ENCODE data around the gene ITGA2B.
"Not testable (repeated sequence)": the region's sequence is repeated elsewhere in the genome, so short reads cannot be mapped to it uniquely, and the experiment has no call there.

The ITGA2B gene

GRCh38 chr17:44352828-44353671 is 36.4 kb downstream of the ITGA2B start:
- no peak for DNase-seq (ENCODE audit: low read depth, low spot score)

DNA sequence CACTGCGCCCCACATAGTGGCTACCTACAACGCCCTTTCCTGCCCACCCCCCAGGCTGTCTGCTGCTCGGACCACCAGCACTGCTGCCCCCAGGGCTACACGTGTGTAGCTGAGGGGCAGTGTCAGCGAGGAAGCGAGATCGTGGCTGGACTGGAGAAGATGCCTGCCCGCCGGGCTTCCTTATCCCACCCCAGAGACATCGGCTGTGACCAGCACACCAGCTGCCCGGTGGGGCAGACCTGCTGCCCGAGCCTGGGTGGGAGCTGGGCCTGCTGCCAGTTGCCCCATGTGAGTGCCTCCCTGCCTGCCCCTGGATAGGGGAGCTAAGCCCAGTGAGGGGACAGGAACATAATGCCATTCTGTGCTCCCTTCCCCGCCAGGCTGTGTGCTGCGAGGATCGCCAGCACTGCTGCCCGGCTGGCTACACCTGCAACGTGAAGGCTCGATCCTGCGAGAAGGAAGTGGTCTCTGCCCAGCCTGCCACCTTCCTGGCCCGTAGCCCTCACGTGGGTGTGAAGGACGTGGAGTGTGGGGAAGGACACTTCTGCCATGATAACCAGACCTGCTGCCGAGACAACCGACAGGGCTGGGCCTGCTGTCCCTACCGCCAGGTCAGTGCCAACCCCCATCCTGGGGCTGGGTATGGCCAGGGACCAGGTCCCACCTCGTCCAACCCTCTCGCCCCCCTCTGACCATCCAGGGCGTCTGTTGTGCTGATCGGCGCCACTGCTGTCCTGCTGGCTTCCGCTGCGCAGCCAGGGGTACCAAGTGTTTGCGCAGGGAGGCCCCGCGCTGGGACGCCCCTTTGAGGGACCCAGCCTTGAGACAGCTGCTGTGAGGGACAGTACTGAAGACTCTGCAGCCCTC is 37.3 kb downstream of the ITGA2B start:
- no peak for DNase-seq (ENCODE audit: low read depth, low spot score)

- DNase-seq (ENCODE audit: low read depth, low spot score) = no peak
These were observed 38.0 kb downstream of the ITGA2B start for GRCh38 chr17:44351464-44351863.

GRCh38 chr17:44350733-44351226 is 38.7 kb downstream of the ITGA2B start:
- peak; percentile 80 for DNase-seq (ENCODE audit: low read depth, low spot score)

DNA sequence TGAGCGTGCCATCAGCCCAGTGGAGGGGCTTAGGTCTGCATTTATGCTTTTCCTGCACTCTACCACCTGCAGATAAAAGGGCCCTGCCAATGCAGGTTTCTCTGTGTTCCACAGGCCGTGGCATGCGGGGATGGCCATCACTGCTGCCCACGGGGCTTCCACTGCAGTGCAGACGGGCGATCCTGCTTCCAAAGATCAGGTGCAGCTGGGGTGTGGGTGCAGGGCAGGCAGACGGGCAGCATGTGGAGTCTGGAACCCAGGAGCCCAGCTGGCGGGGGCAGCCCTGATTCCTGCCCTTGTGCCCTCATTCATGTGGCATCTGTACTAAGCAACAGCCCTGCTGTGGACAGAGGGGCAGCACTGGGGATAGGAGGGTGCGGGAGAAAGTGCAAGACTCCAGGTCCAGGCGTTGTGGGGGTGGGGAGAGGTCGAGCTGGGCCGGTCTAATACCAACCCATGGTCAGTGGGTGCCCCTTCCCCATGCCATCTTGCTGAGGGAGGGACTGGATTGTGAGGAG is 39.8 kb downstream of the ITGA2B start:
- no peak for DNase-seq (ENCODE audit: low read depth, low spot score)

GRCh38 chr17:44348988-44349364 is 40.5 kb downstream of the ITGA2B start:
- no peak for DNase-seq (ENCODE audit: low read depth, low spot score)

DNA sequence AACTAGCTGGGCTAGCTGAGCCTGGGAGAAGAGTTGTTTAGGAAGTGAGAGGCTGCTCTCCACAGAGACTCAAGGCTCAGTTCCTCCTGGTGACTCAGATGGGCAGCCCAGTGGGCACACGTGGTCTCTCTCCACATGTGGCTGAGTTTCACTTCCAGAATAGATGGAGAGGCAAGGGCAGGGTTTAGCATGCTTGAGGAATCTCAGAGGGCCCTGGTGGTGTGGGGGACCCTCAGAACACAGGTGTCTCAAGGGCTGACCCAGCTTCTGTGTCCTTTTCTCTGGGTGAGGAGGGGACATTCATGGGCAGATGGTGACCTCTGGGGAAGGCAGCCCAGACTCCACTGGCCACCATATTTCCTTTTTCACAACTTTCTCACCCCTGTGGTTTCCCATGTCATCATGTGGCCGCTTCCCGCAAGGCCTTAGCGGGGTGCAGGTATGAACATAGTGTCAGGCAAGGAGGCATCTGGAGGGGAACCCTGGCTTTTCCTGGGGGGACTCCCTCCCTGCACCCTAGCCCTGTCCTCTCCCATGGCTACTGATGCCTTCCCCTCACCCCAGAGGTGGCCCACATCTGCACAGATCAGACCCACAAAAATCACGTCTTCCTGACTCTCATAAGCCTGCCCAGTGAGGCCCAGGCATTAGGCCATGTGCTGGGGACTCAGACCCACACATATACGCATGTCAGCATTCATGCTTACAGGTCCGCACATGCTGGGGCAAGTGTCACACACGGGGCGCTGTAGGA is 41.0 kb downstream of the ITGA2B start:
- DNase-seq (ENCODE audit: low read depth, low spot score) = no peak

DNA sequence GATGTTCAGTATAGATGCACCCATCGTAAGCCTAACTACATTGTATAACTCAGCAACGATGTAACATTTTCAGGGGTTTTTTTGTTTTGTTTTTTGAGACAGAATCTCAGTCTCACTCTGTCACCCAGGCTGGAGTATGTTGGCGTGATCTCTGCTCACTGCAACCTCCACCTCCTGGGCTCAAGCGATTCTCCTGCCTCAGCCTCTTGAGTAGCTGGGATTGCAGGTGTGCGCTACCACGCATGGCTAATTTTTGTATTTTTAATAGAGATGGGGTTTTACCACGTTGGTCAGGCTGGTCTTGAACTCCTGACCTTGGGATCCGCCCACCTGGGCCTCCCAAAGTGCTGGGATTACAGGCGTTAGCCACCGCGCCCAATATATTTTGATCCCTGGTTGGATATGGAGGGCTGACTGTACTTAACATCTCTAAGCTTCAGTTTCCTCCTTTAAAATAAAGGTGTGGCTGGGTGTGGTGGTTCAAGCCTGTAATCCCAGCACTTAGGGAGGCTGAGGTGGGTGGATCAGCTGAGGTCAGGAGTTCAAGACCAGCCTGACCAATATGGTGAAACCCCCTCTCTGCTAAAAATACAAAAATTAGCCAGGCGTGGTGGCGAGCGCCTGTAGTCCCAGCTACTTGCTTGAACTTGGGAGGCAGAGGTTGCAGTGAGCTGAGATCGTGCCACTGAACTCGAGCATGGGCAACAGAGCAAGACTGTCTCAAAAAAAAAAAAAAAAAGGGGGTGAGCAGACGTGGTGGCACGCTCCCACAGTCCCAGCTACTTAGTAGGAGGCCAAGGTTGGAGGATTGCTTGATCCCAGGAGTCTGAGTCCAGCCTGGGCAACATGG is 42.0 kb downstream of the ITGA2B start:
- DNase-seq (ENCODE audit: low read depth, low spot score) = not testable (repeated sequence)

DNA sequence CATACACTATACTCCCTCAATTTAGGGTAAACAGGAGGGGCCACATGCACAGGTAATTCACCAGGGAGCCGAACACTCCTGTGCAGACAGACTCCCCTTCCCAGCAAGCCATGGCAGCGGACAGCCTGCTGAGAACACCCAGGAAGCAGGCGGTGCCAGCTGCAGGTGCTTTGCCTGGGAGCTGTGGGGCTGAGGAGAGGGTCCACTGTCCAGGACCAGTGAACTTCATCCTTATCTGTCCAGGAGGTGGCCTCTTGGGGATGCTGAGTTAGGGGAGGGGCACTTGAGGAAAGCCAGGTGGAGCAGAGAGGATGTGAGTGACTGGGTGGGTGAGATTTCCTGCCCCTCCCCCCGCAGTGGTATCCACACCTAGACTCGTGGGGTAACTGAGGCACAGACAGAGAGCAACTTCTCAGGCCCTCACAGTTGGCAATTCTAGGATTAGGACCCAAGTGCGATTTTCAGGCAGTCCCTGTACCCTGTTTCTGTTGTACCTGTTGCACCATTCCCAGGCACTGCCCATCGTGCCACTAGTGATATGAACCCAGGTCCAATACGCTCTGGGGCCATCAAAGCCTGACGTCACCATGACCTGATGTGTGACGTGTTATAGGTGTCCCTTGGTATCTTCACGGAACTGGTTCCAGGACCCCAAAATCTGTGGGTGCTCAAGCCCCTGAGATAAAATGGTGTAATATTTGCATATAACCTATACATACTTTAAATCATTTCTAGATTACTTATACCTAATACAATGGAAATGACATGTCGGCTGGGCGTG is 43.2 kb downstream of the ITGA2B start:
- DNase-seq (ENCODE audit: low read depth, low spot score) = no peak

- DNase-seq (ENCODE audit: low read depth, low spot score) = peak; percentile 69
These were observed 43.9 kb downstream of the ITGA2B start for GRCh38 chr17:44345454-44346026.

DNA sequence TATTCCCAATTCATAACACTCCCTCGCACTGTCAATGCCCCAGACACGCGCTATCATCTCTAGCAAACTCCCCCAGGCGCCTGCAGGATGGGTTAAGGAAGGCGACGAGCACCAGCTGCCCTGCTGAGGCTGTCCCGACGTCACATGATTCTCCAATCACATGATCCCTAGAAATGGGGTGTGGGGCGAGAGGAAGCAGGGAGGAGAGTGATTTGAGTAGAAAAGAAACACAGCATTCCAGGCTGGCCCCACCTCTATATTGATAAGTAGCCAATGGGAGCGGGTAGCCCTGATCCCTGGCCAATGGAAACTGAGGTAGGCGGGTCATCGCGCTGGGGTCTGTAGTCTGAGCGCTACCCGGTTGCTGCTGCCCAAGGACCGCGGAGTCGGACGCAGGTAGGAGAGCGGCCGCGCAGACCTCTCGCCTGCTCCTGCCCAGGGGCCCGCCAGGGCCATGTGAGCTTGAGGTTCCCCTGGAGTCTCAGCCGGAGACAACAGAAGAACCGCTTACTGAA is 44.5 kb downstream of the ITGA2B start, which contains the start of gene GRN:
GRN (plus strand) TSS at position 364 of the 515 bp plus-strand sequence. CDS start 3,863 bp downstream, outside the sequence.
- peak; percentile 99 for DNase-seq (ENCODE audit: low read depth, low spot score)

DNA sequence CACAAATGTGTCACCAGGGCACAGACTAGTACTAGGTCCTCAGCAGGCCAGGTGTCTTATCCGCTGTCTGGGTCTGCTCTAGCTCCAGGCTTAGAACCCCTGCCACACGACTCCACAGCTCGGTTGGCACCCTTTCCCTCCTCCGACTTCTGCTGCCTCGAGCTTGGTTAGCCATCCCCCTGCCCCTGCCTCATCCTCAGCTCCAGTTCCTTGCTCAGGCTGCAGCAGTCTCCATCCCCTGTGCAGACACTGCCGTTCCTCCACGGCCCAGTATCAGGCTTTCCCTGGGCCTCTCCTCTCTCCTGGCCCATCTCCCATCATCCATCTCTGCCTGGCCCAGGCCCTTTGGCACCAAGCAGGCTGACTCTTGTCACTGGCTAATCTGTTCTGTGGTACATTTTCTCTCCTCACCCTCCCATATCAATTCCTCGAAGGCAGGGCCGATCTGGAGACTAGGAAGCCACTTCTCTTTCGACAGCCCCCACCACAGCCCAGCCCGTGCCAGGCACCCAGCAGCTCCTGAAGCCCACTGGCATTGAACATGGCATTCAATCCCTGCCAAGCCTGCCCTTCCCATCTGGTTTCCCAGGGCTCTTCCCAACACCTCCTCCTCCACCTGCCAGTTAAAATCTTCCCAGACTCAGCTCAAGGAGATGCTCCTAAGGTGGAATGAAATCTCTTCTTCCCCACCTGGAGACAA is 45.8 kb downstream of the ITGA2B start:
- DNase-seq (ENCODE audit: low read depth, low spot score) = no peak

DNA sequence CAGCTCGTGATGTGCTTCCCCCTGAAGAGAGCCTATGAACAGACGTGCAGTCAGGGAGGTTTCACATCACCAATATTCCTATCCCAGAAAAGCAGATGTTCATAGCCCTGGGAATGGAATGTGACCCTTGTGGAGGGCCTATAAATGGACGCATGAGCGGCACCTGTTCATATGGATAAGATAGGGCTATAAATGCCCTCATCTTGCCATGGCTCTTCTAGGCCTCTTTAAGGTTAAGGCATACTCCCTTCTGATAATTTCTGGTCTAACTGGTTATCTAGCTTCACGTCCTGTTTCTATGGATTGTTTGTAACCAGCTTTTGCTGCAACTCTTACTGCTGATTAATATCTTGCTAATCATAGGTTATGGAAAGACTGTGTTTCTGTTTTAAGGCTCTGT is 48.9 kb downstream of the ITGA2B start:
- DNase-seq (ENCODE audit: low read depth, low spot score) = not testable (repeated sequence)

DNA sequence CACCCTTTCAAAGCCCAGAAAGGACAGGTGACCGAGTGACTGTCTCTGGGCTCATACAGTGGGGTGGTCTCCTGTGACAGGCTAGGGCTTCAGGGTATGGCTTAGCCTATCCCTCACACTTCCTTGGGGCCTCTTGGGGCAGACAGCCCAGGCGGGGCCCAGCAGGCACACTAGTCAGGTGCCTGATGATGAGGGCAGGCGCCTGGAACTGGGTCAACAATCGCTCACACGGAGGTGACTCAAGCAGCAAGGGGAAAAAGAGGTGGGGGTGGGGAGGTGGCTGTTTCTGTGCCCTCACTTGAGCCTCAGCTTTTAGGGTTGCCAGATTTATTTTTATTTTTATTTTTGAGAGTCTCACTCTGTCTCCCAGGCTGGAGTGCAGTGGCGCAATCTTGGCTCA is 50.7 kb downstream of the ITGA2B start:
- no peak for DNase-seq (ENCODE audit: low read depth, low spot score)

GRCh38 chr17:44335968-44336367 is 53.5 kb downstream of the ITGA2B start:
- DNase-seq (ENCODE audit: low read depth, low spot score) = no peak

GRCh38 chr17:44335564-44335963 is 53.9 kb downstream of the ITGA2B start:
- DNase-seq (ENCODE audit: low read depth, low spot score) = no peak

DNA sequence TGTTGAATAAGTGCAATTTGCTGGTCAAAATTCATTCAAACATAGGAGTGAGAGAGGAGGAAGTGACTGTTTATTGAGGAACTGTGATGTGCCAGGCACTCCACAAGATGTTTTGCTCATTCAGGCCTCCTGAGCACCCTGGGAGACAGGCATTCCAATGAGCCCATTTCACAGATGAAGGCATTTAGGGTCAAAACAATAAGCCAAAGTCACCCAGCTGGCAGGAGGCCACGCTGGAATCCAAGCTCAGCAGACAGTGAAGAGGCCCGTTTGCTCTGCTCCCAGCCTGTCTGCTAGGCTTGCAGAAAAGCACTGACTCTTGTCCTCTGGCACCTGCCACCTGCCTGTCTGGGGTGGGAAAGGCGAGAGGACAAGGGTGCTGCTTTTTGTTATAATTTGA is 54.7 kb downstream of the ITGA2B start:
- no peak for DNase-seq (ENCODE audit: low read depth, low spot score)

DNA sequence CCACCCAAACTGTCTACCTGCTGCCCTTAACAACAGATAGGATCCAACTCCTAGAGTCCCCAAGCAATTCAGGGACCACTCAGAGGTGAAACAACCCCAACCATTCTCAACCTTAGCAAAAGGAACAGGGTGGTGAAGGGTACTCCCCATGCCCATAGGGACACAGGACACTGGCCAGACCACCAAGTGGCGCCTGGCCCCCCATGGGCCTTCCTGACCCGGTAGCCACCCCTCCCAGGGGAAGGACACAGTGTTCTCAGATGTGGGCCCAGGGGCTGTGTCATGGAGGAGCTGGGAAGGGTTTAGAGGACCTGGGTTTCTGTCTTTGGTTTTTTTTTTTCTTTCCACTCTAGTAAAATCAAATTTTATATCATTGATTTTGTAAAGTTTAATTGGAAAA is 55.1 kb downstream of the ITGA2B start:
- no peak for DNase-seq (ENCODE audit: low read depth, low spot score)

GRCh38 chr17:44333371-44333770 is 56.1 kb downstream of the ITGA2B start:
- DNase-seq (ENCODE audit: low read depth, low spot score) = no peak
